HEK293 (cell line): ENCODE measurements around the gene CRX.

Source experiments
- CTCF ChIA-PET: fragments of 350-600 bp; formaldehyde crosslinking; extraction: SDS; loops from one replicate; lab custom pipeline; 2021; ENCODE audit warnings: antibody characterized with exemption; lab: Yijun Ruan, JAX
- POLR2A ChIA-PET: fragments of 300-600 bp; formaldehyde crosslinking; extraction: SDS; loops from one replicate; lab custom pipeline; 2020; ENCODE audit warnings: antibody characterized with exemption, inconsistent platforms; lab: Yijun Ruan, JAX
- H3K27ac ChIP-seq: fragments of 200-500 bp; sonication (Bioruptor generic); 2 replicates; pipeline ENCODE4 v1.5.1; 2014; ENCODE audit warnings: low read depth, low read length, control low read depth, inconsistent platforms; ENCODE audit errors: extremely low read depth
- H3K36me3 ChIP-seq, 2 experiments: fragments of 200-500 bp in 1 of 2; sonication (Bioruptor generic) in 1 of 2; 1 replicate in 1 of 2; 2 replicates in 1 of 2; pipeline ENCODE4 v1.5.1; 2014 to 2017; ENCODE audit warnings: inconsistent platforms in 2 of 2, low read length in 2 of 2; ENCODE audit not compliant: control insufficient read depth in 2 of 2, insufficient read depth in 1 of 2
- H3K4me1 ChIP-seq: fragments of 200-500 bp; sonication (Bioruptor generic); 2 replicates; pipeline ENCODE4 v1.5.1; 2014; ENCODE audit warnings: mild to moderate bottlenecking, low read length, inconsistent platforms; ENCODE audit not compliant: control insufficient read depth, insufficient read depth
- H3K4me3 ChIP-seq: 2 replicates; pipeline ENCODE4 v1.5.1; 2011; ENCODE audit warnings: low read depth, mild to moderate bottlenecking, control low read depth, low read length, moderate library complexity
- H3K9me3 ChIP-seq: fragments of 200-500 bp; sonication (Bioruptor generic); 2 replicates; pipeline ENCODE4 v1.5.1; 2014; ENCODE audit warnings: low read depth, low read length, inconsistent platforms; ENCODE audit not compliant: control insufficient read depth, insufficient read depth
- KLF8 ChIP-seq: fragments of 450-650 bp; formaldehyde crosslinking; IDR thresholded peaks from 2 replicates; pipeline ENCODE4 v1.5.1; 2016; ENCODE audit warnings: missing biosample characterization, missing genetic modification characterization
- ZBTB10 ChIP-seq: fragments of 450-650 bp; formaldehyde crosslinking; IDR thresholded peaks from 2 replicates; pipeline ENCODE4 v1.5.1; 2016; ENCODE audit warnings: missing biosample characterization, missing genetic modification characterization
- ZBTB21 ChIP-seq: fragments of 450-650 bp; formaldehyde crosslinking; IDR thresholded peaks from 2 replicates; pipeline ENCODE4 v1.5.1; 2017; ENCODE audit warnings: missing biosample characterization, missing genetic modification characterization
- ZBTB26 ChIP-seq: fragments of 450-650 bp; formaldehyde crosslinking; optimal IDR thresholded peaks from 2 replicates; pipeline ENCODE3; 2016; ENCODE audit warnings: missing biosample characterization, mild to moderate bottlenecking, missing genetic modification characterization
- ZNF146 ChIP-seq: fragments of 450-650 bp; formaldehyde crosslinking; IDR thresholded peaks from 2 replicates; pipeline ENCODE4 v1.5.1; 2016; ENCODE audit warnings: missing biosample characterization, missing genetic modification characterization
- ZNF174 ChIP-seq: fragments of 450-650 bp; formaldehyde crosslinking; IDR thresholded peaks from 2 replicates; pipeline ENCODE4 v1.5.0; 2017; ENCODE audit warnings: missing biosample characterization, mild to moderate bottlenecking, missing genetic modification characterization
- ZNF280D ChIP-seq: fragments of 450-650 bp; formaldehyde crosslinking; IDR thresholded peaks from 2 replicates; pipeline ENCODE4 v1.5.1; 2016; ENCODE audit warnings: missing biosample characterization, missing genetic modification characterization
- ZNF473 ChIP-seq: fragments of 450-650 bp; formaldehyde crosslinking; IDR thresholded peaks from 2 replicates; pipeline ENCODE4 v1.5.1; 2017; ENCODE audit warnings: missing biosample characterization, missing genetic modification characterization
- ZNF571 ChIP-seq: fragments of 450-650 bp; formaldehyde crosslinking; IDR thresholded peaks from 2 replicates; pipeline ENCODE4 v1.5.0; 2017; ENCODE audit warnings: missing biosample characterization, missing genetic modification characterization
- ZNF580 ChIP-seq: fragments of 450-650 bp; formaldehyde crosslinking; IDR thresholded peaks from 2 replicates; pipeline ENCODE4 v1.5.1; 2016; ENCODE audit warnings: missing biosample characterization, missing genetic modification characterization
- ZNF623 ChIP-seq: fragments of 450-650 bp; formaldehyde crosslinking; IDR thresholded peaks from 2 replicates; pipeline ENCODE4 v1.5.1; 2016; ENCODE audit warnings: missing biosample characterization, missing genetic modification characterization
- ZNF629 ChIP-seq: fragments of 450-650 bp; formaldehyde crosslinking; IDR thresholded peaks from 2 replicates; pipeline ENCODE4 v1.5.1; 2017; ENCODE audit warnings: missing biosample characterization, missing genetic modification characterization
- ZNF658 ChIP-seq: fragments of 450-650 bp; formaldehyde crosslinking; IDR thresholded peaks from 2 replicates; pipeline ENCODE4; 2016; ENCODE audit warnings: missing biosample characterization, missing genetic modification characterization
- TF ChIP-seq, protein P1 (sequence below): fragments of 450-650 bp; formaldehyde crosslinking; IDR thresholded peaks from 2 replicates; pipeline ENCODE4 v1.5.1; 2017; ENCODE audit warnings: missing biosample characterization, missing genetic modification characterization
- TF ChIP-seq, protein P2 (sequence below): fragments of 450-650 bp; formaldehyde crosslinking; IDR thresholded peaks from 2 replicates; pipeline ENCODE4 v1.5.1; 2017; ENCODE audit warnings: missing biosample characterization, missing genetic modification characterization

CRX gene

GRCh38 chr19:47792616-47793015 lies 29.1 kb upstream of the CRX start:
- TF ChIP-seq ZNF146 (tag by site-specific recombination) (peak; percentile 90), ZNF280D (tag by site-specific recombination) (peak; percentile 44; the same call in 1 of the 2 replicates), ZNF580 (tag by site-specific recombination) (peak; percentile 79), ZNF174 (tag by site-specific recombination) (no peak), ZNF473 (tag by site-specific recombination) (no peak)
- POLR2A ChIA-PET: no interaction called here
- Histone ChIP-seq H3K9me3 (no peaks in the 10 kb centered on the region), H3K4me3 (no peak overlapping the region), H3K36me3 (no peaks in the 10 kb centered on the region; a peak in 1 of 3 replicates), H3K27ac (no peak overlapping the region), H3K4me1 (no peaks in the 10 kb centered on the region)
- CTCF ChIA-PET: interaction anchor here (0.6 to 7.9 kb wide), 7 partner anchors 11 to 77 kb away, joined by 3 to 197 read pairs (median 3); no protein-coding TSS in a partner anchor

GRCh38 chr19:47794526-47794925 lies 27.2 kb upstream of the CRX start:
- H3K36me3 ChIP-seq: no peaks in the 10 kb centered on the region
- H3K4me1 ChIP-seq: no peaks in the 10 kb centered on the region
- POLR2A ChIA-PET: interaction anchor here (0.7 kb wide), 1 partner anchor 320 kb away, joined by 3 read pairs; no protein-coding TSS in a partner anchor
- no peak for TF ChIP-seq ZNF571 (tag by site-specific recombination)
- H3K27ac ChIP-seq: no peak overlapping the region
- H3K4me3 ChIP-seq: no peak overlapping the region
- no peaks in the 10 kb centered on the region for H3K9me3 ChIP-seq
- CTCF ChIA-PET: interaction anchor here (0.6 to 4.8 kb wide), 10 partner anchors 12 to 324 kb away, joined by 3 to 30 read pairs (median 4); partner anchors contain the start of gene SELENOW

GRCh38 chr19:47796785-47797184 lies 25.0 kb upstream of the CRX start:
- Histone ChIP-seq H3K4me1 (no peaks in the 10 kb centered on the region), H3K4me3 (no peak overlapping the region), H3K9me3 (no peaks in the 10 kb centered on the region), H3K36me3 (no peaks in the 10 kb centered on the region), H3K27ac (no peak overlapping the region)
- ChIA-PET POLR2A (no interaction called here), CTCF (interaction anchor here (1.0 to 4.8 kb wide), 3 partner anchors 19 to 68 kb away, joined by 3 to 30 read pairs (median 3); no protein-coding TSS in a partner anchor)
- TF ChIP-seq, protein P1, sequence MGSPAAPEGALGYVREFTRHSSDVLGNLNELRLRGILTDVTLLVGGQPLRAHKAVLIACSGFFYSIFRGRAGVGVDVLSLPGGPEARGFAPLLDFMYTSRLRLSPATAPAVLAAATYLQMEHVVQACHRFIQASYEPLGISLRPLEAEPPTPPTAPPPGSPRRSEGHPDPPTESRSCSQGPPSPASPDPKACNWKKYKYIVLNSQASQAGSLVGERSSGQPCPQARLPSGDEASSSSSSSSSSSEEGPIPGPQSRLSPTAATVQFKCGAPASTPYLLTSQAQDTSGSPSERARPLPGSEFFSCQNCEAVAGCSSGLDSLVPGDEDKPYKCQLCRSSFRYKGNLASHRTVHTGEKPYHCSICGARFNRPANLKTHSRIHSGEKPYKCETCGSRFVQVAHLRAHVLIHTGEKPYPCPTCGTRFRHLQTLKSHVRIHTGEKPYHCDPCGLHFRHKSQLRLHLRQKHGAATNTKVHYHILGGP: no peak
- TF ChIP-seq, protein P2, sequence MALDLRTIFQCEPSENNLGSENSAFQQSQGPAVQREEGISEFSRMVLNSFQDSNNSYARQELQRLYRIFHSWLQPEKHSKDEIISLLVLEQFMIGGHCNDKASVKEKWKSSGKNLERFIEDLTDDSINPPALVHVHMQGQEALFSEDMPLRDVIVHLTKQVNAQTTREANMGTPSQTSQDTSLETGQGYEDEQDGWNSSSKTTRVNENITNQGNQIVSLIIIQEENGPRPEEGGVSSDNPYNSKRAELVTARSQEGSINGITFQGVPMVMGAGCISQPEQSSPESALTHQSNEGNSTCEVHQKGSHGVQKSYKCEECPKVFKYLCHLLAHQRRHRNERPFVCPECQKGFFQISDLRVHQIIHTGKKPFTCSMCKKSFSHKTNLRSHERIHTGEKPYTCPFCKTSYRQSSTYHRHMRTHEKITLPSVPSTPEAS (tag by site-specific recombination): peak; percentile 65
- TF ChIP-seq, all 188 proteins: peak for 1

DNA sequence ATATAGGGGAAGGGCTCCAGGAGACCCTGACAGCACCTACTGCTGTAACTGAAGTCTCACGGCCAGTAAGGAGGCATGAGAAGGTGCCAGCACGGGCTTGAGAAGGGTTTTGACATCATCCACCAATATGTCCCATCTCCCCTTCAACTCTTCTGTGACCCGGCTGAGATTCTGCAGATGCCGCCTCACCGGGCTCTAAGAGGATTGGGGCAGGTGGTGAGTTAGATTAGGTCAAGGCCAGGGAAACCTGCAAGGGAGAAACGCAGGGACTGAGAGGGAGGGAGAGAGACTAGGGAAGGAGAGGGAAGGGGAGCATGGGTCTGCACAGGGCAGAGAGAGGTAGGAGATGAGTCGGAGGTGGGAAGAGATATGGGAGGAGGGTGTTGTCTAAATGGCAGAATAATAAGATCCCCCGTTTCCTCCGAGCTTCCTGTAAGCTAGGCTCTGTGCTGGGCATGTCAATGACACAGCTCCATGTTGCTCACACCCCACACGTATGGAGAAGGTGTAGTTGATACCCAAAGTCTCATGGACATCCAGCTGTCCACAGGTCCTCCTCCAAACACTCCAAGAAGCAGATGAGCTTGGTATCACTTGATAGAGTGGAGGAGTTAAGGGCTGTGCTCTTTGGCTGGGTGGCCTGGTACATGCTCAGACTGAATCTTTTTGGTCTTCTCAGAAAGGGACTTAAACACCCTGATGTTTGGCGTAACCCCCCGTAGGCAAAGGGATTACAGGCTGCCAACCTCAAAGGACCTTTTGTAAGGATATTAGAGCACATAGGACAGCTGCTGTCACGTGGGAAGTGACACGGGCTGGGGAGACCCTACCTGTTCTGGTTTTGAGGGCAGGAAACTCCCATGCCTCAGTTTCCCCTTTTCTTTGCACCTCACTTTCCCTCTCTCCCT lies 23.5 kb upstream of the CRX start:
- POLR2A ChIA-PET: no interaction called here
- Histone ChIP-seq H3K27ac (no peak overlapping the region), H3K36me3 (no peaks in the 10 kb centered on the region), H3K4me3 (no peak overlapping the region), H3K4me1 (no peaks in the 10 kb centered on the region), H3K9me3 (no peaks in the 10 kb centered on the region)
- CTCF ChIA-PET: interaction anchor here (0.7 to 4.8 kb wide), 4 partner anchors 9 to 314 kb away, joined by 3 to 30 read pairs (median 8); partner anchors contain the start of gene EHD2
- TF ChIP-seq ZNF658 (no peak), ZNF623 (tag by site-specific recombination) (no peak), ZBTB21 (no peak), ZBTB10 (no peak), ZBTB26 (tag by site-specific recombination) (no peak), KLF8 (tag by site-specific recombination) (no peak), ZNF629 (tag by site-specific recombination) (no peak)
